NK-92 treated with Interleukin-12 subunit alpha and Interleukin-12 subunit beta, amount 100 ng/mL, for 24 hours (cell line): ENCODE results near the gene HHIPL1.
A peak's percentile ranks its signal among the peaks of the same experiment; 100 is the strongest.

Experiments used
- DNase-seq: peaks from one replicate; lab custom pipeline; 2025; lab: John Stamatoyannopoulos, UW

The HHIPL1 gene

GRCh38 chr14:99611646-99612045 lies 33.3 kb upstream of the HHIPL1 start:
- no peak for DNase-seq

GRCh38 chr14:99612071-99612737 lies 32.7 kb upstream of the HHIPL1 start:
- no peak for DNase-seq

GRCh38 chr14:99612738-99613330 lies 32.1 kb upstream of the HHIPL1 start:
- DNase-seq = no peak

- no peak for DNase-seq
Measured at GRCh38 chr14:99615497-99616157, 29.3 kb upstream of the HHIPL1 start.

- no peak for DNase-seq
Measured at GRCh38 chr14:99616832-99617800, 27.8 kb upstream of the HHIPL1 start.

- no peak for DNase-seq
Measured at GRCh38 chr14:99619835-99620834, 24.8 kb upstream of the HHIPL1 start.

- no peak for DNase-seq
Measured at GRCh38 chr14:99621948-99622347, 23.0 kb upstream of the HHIPL1 start.

- no peak for DNase-seq
Measured at GRCh38 chr14:99624024-99624423, 20.9 kb upstream of the HHIPL1 start.

GRCh38 chr14:99624971-99625370 lies 20.0 kb upstream of the HHIPL1 start:
- no peak for DNase-seq

- no peak for DNase-seq
Measured at GRCh38 chr14:99625476-99625875, 19.5 kb upstream of the HHIPL1 start.

- DNase-seq = no peak
Measured at GRCh38 chr14:99626041-99626648, 18.8 kb upstream of the HHIPL1 start.

GRCh38 chr14:99627100-99627499 lies 17.8 kb upstream of the HHIPL1 start:
- no peak for DNase-seq

- DNase-seq = no peak
Measured at GRCh38 chr14:99627510-99628381, 17.2 kb upstream of the HHIPL1 start.

- DNase-seq = peak; percentile 37
Measured at GRCh38 chr14:99628887-99629618, 15.9 kb upstream of the HHIPL1 start.

GRCh38 chr14:99630202-99630601 lies 14.7 kb upstream of the HHIPL1 start:
- no peak for DNase-seq

GRCh38 chr14:99632410-99633035 lies 12.4 kb upstream of the HHIPL1 start:
- DNase-seq = no peak

GRCh38 chr14:99633141-99633540 lies 11.8 kb upstream of the HHIPL1 start:
- no peak for DNase-seq

- no peak for DNase-seq
Measured at GRCh38 chr14:99633918-99634317, 11.0 kb upstream of the HHIPL1 start.
